WTC11 (cell line): ENCODE measurements around the gene RFTN1. TPM values are rescaled to one million over a fixed set of nuclear protein-coding genes. Genes with fewer than 3 reads are reported as not detected.

Source experiments
- ATAC-seq: fragments of 200-7000 bp; cut with Tn5 transposase; 2 replicates; pipeline ENCODE4 v1.10.0; 2021; ENCODE audit warnings: mild to moderate bottlenecking, moderate library complexity
- CTCF ChIA-PET: fragments of 300-600 bp; sonication (Branson Sonifier 250); formaldehyde crosslinking; loops from one replicate; lab custom pipeline; 2021; ENCODE audit warnings: antibody characterized with exemption; lab: Charles Lee
- POLR2A ChIA-PET: fragments of 350-600 bp; sonication (Branson Sonifier 250); formaldehyde crosslinking; loops from one replicate; lab custom pipeline; 2021; ENCODE audit warnings: antibody characterized with exemption; lab: Charles Lee
- DNase-seq: peaks from one replicate; pipeline ENCODE4 v3.0.0; 2021; ENCODE audit warnings: low spot score
- H3K27ac Mint-ChIP-seq: 2 replicates; pipeline ENCODE4 v1.8.0; 2021; ENCODE audit warnings: mixed read lengths
- H3K27me3 Mint-ChIP-seq: 2 replicates; pipeline ENCODE4 v1.8.0; 2021; ENCODE audit warnings: low read depth, mild to moderate bottlenecking, moderate library complexity, mixed read lengths
- H3K36me3 Mint-ChIP-seq: 2 replicates; pipeline ENCODE4 v1.8.0; 2021; ENCODE audit warnings: mixed read lengths
- H3K4me1 Mint-ChIP-seq: 2 replicates; pipeline ENCODE4 v1.8.0; 2022; ENCODE audit warnings: mixed read lengths
- H3K4me3 Mint-ChIP-seq: 2 replicates; pipeline ENCODE4 v1.8.0; 2021; ENCODE audit warnings: mild to moderate bottlenecking, moderate library complexity, mixed read lengths
- H3K9me3 Mint-ChIP-seq: 2 replicates; pipeline ENCODE4 v1.8.0; 2021; ENCODE audit warnings: mixed read lengths
- ATF1 ChIP-seq: sonication (generic); formaldehyde crosslinking; IDR thresholded peaks from 2 replicates; pipeline ENCODE4 v1.8.1; 2023; ENCODE audit warnings: mild to moderate bottlenecking, moderate library complexity, missing genetic modification reagents
- E2F4 ChIP-seq: sonication (generic); formaldehyde crosslinking; IDR thresholded peaks from 2 replicates; pipeline ENCODE4 v1.8.1; 2022; ENCODE audit warnings: low read depth, mild to moderate bottlenecking, moderate library complexity, missing genetic modification reagents, borderline replicate concordance
- ELF4 ChIP-seq: sonication (generic); formaldehyde crosslinking; IDR thresholded peaks from 2 replicates; pipeline ENCODE4 v1.8.1; 2022; ENCODE audit warnings: low read depth, mild to moderate bottlenecking, moderate library complexity, missing genetic modification reagents
- FOXK1 ChIP-seq: sonication (generic); formaldehyde crosslinking; IDR thresholded peaks from 2 replicates; pipeline ENCODE4 v1.8.0; 2022; ENCODE audit warnings: mild to moderate bottlenecking, moderate library complexity, missing genetic modification reagents
- MAX ChIP-seq: sonication (generic); formaldehyde crosslinking; IDR thresholded peaks from 2 replicates; pipeline ENCODE4 v1.8.0; 2022; ENCODE audit warnings: mild to moderate bottlenecking, missing genetic modification reagents
- MLX ChIP-seq: sonication (generic); formaldehyde crosslinking; IDR thresholded peaks from 2 replicates; pipeline ENCODE4 v1.8.1; 2023; ENCODE audit warnings: mild to moderate bottlenecking, missing genetic modification reagents, moderate library complexity
- MYBL2 ChIP-seq: sonication (generic); formaldehyde crosslinking; IDR thresholded peaks from 2 replicates; pipeline ENCODE4 v1.8.1; 2023; ENCODE audit warnings: mild to moderate bottlenecking, moderate library complexity, missing genetic modification reagents
- NR1H2 ChIP-seq: sonication (generic); formaldehyde crosslinking; IDR thresholded peaks from 2 replicates; pipeline ENCODE4 v1.9.0; 2021; ENCODE audit warnings: mild to moderate bottlenecking, moderate library complexity, missing genetic modification reagents
- TEAD1 ChIP-seq: sonication (generic); formaldehyde crosslinking; IDR thresholded peaks from 2 replicates; pipeline ENCODE4 v1.8.0; 2022; ENCODE audit warnings: mild to moderate bottlenecking, missing genetic modification reagents
- TEAD4 ChIP-seq: sonication (generic); formaldehyde crosslinking; IDR thresholded peaks from 2 replicates; pipeline ENCODE4 v1.8.0; 2022; ENCODE audit warnings: mild to moderate bottlenecking, missing genetic modification reagents
- TP53 ChIP-seq: sonication (generic); formaldehyde crosslinking; IDR thresholded peaks from 2 replicates; pipeline ENCODE4 v1.8.1; 2023; ENCODE audit warnings: mild to moderate bottlenecking, missing genetic modification reagents
- ZNF263 ChIP-seq: sonication (generic); formaldehyde crosslinking; IDR thresholded peaks from 2 replicates; pipeline ENCODE4 v1.8.1; 2022; ENCODE audit warnings: low read depth, mild to moderate bottlenecking, moderate library complexity, missing genetic modification reagents
- total RNA-seq: library from RNA; stranded (reverse); gene quantifications from 3 replicates; pipeline ENCODE4 v1.2.3, GENCODE V29; 2021
- TF ChIP-seq, protein P1 (sequence below): sonication (generic); formaldehyde crosslinking; IDR thresholded peaks from 2 replicates; pipeline ENCODE4 v1.8.1; 2022; ENCODE audit warnings: low read depth, missing genetic modification reagents, borderline replicate concordance
- TF ChIP-seq, protein P2 (sequence below): sonication (generic); formaldehyde crosslinking; IDR thresholded peaks from 2 replicates; pipeline ENCODE4 v1.8.1; 2022; ENCODE audit warnings: mild to moderate bottlenecking, moderate library complexity, missing genetic modification reagents
- TF ChIP-seq, protein P3 (sequence below): fragments of 250-450 bp; sonication (Bioruptor Pico); conservative IDR thresholded peaks from 2 replicates; pipeline ENCODE4 v1.9.0; 2021; ENCODE audit warnings: mild to moderate bottlenecking
- TF ChIP-seq, protein P4 (sequence below): fragments of 250-450 bp; sonication (Bioruptor Pico); IDR thresholded peaks from 2 replicates; pipeline ENCODE4 v1.9.0; 2021; ENCODE audit warnings: moderate library complexity, mild to moderate bottlenecking, inconsistent platforms, borderline replicate concordance

RFTN1 gene
- total RNA-seq, 1 experiment from 2014 or later, result 3.8 TPM

- ATAC-seq, result no peak
- no peak for TF ChIP-seq FOXK1 (CRISPR knock-in tag)
- no peak for TF ChIP-seq MAX
- TF ChIP-seq TEAD1 (CRISPR knock-in tag), result no peak
- TF ChIP-seq, protein P1, sequence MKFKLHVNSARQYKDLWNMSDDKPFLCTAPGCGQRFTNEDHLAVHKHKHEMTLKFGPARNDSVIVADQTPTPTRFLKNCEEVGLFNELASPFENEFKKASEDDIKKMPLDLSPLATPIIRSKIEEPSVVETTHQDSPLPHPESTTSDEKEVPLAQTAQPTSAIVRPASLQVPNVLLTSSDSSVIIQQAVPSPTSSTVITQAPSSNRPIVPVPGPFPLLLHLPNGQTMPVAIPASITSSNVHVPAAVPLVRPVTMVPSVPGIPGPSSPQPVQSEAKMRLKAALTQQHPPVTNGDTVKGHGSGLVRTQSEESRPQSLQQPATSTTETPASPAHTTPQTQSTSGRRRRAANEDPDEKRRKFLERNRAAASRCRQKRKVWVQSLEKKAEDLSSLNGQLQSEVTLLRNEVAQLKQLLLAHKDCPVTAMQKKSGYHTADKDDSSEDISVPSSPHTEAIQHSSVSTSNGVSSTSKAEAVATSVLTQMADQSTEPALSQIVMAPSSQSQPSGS (CRISPR knock-in tag), result no peak
- no peak for TF ChIP-seq TEAD4 (CRISPR knock-in tag)
- no peak for TF ChIP-seq ATF1 (CRISPR knock-in tag)
- TF ChIP-seq E2F4, result no peak
- Mint-ChIP-seq H3K9me3 (no peaks in the 10 kb centered on the region), H3K27me3 (no peaks in the 10 kb centered on the region), H3K36me3 (no peaks in the 10 kb centered on the region), H3K27ac (no peak overlapping the region), H3K4me1 (peaks cover 7% of the 10 kb centered on the region; the same call in 1 of the 2 replicates), H3K4me3 (no peak overlapping the region)
- DNase-seq, result no peak
- CTCF ChIA-PET, result no interaction called here
- POLR2A ChIA-PET, result no interaction called here
Observed at GRCh38 chr3:16426029-16426400, 87.5 kb downstream of the RFTN1 start.

DNA sequence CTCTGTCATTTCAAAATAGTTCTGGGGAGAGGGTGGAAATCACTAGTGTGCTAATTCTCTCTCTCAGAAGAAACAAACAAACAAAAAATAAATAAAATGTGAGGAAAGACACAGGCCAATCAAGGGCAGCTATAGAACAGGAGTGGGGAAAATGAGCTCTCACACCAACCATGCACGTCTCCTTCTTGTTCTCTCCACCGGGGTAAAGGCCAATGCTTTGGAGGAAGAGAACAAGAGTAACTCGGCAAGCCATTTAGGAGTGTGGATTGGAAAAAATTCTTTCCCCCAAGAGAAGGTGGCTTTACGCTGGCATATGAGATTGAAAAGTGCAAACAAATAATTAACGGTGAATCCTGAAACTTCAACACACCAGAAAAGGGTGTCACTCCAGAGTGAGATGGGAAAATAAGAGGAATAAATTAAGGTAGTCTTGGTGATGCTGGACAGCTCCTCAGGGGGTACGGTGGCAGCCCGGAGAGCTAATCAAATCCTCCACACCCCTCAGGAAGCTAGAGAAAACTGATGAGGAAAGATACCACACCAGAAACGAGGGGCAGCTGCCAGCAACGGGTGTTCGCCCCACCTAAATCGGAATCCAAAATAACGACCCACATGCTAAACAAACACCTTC is 88.0 kb downstream of the RFTN1 start:
- Mint-ChIP-seq H3K27me3 (no peaks in the 10 kb centered on the region), H3K27ac (no peak overlapping the region), H3K4me1 (peaks cover 7% of the 10 kb centered on the region; the same call in 1 of the 2 replicates), H3K36me3 (no peaks in the 10 kb centered on the region), H3K4me3 (no peak overlapping the region), H3K9me3 (no peaks in the 10 kb centered on the region)
- DNase-seq (no peak), ATAC-seq (peak; percentile 66)
- POLR2A ChIA-PET, result no interaction called here
- TF ChIP-seq, protein P2, sequence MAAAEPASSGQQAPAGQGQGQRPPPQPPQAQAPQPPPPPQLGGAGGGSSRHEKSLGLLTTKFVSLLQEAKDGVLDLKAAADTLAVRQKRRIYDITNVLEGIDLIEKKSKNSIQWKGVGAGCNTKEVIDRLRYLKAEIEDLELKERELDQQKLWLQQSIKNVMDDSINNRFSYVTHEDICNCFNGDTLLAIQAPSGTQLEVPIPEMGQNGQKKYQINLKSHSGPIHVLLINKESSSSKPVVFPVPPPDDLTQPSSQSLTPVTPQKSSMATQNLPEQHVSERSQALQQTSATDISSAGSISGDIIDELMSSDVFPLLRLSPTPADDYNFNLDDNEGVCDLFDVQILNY (CRISPR knock-in tag), result no peak
- TF ChIP-seq ELF4 (CRISPR knock-in tag) (no peak), NR1H2 (no peak), TP53 (CRISPR knock-in tag) (no peak), MLX (CRISPR knock-in tag) (no peak)
- TF ChIP-seq, protein P3, sequence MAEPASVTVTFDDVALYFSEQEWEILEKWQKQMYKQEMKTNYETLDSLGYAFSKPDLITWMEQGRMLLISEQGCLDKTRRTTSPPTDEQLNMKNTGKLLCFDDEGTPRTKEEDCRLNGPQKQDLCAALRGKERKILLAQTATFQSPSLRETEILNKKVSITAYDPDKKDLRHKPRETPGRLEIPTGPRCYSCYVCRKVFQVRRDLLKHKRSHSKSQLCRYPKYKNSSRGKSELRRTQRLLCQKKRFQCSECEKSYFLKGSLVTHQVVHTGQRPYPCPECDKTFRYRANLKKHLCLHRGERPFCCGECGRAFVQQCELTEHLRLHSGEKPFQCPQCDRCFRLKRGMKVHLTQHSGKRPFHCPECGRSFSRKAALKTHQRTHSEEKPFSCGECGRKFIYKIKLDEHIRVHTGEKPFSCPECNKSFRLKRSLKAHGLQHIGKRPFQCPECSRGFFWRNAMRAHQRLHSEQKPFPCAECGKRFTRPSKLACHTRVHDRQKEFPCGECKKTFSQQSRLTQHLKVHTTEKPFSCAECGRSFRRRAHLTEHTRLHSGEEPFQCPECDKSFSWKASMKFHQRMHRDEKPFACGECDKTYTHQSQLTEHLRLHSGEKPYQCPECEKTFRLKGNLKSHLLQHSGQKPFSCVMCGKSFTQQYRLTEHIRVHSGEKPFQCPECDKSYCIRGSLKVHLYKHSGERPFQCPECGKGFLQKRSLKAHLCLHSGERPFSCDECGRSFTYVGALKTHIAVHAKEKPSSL (CRISPR knock-in tag), result no peak
- CTCF ChIA-PET, result no interaction called here

DNA sequence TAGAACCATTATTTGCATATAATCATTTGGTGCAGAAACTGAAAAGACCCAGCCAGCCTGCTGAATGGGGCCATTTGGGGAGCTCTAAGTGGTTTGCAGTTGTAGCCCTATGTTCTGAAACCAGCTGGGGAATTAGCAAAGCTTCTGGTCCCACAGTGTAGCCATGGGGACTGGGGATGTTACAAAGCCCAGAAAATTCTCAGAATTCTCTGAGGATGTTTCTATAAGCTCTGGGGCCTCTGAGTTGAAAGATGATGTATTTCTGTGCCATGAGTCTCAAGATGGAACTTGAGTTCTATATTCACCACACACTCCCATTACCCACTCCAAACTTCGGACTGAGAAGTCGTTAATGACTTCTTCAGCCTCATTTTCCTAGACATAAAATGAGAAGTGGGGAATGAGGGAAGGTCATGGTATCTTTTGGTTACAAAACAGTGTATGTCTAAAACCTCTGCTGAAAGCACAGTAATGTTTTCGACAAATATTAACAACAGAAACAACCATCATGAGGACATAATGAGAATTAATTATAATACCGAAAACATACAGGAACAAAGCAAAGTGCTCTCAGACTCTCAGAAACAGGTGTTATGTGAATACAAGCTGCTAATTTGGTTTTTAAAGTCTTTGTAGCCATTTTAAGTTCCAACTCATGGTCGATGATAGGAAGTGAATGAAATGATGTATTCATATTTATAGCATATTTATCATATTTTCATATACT is 89.4 kb downstream of the RFTN1 start:
- TF ChIP-seq MYBL2 (CRISPR knock-in tag) (no peak), ZNF263 (CRISPR knock-in tag) (no peak)
- TF ChIP-seq, protein P4, sequence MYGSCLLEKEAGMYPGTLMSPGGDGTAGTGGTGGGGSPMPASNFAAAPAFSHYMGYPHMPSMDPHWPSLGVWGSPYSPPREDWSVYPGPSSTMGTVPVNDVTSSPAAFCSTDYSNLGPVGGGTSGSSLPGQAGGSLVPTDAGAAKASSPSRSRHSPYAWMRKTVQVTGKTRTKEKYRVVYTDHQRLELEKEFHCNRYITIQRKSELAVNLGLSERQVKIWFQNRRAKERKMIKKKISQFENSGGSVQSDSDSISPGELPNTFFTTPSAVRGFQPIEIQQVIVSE (CRISPR knock-in tag), result no peak
- TF ChIP-seq, all 79 proteins: peak for 0
- Mint-ChIP-seq H3K4me3 (no peak overlapping the region), H3K36me3 (no peaks in the 10 kb centered on the region), H3K27ac (no peak overlapping the region), H3K4me1 (peaks cover 11% of the 10 kb centered on the region), H3K9me3 (no peaks in the 10 kb centered on the region), H3K27me3 (no peaks in the 10 kb centered on the region)
- DNase-seq, result no peak
- ChIA-PET CTCF (no interaction called here), POLR2A (no interaction called here)
- ATAC-seq, result no peak
